ENCODE results near the gene RAB33B.
A peak's percentile ranks its signal among the peaks of the same experiment; 100 is the strongest.

The RAB33B gene

DNA sequence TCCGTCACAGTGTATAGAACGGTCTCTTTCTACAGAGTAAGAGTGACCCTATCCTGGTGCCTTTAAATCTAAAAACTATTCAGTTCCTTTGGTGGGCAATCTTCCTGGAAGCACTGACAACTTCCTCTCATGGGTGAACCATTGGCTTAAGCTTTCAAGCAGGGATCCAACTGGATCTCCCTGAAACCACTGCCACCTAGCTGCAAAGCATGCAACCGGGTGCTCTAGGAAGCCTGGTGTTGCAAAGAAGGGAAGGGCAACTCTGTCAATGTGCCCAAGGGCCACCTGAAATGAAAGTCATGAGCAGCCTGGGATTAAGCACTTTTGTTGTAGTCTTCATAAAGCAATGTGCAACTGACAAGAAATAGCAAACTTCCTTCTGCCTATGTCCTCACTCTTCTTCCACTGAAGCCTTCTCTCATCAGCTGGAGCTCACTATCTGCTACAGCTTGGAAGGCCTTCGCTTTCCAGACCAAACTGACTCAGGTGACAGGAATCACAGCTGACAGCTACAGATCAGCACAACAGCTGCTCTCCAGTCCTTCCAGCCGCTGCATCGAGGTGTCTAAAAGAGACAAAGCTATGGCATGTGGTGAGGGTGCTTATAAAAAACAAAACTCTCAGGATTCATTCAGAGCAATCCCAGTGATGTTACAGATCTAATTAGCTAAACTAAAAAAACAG, 55.9 kb downstream of the RAB33B start:
- DNase-seq, result no peak

DNA sequence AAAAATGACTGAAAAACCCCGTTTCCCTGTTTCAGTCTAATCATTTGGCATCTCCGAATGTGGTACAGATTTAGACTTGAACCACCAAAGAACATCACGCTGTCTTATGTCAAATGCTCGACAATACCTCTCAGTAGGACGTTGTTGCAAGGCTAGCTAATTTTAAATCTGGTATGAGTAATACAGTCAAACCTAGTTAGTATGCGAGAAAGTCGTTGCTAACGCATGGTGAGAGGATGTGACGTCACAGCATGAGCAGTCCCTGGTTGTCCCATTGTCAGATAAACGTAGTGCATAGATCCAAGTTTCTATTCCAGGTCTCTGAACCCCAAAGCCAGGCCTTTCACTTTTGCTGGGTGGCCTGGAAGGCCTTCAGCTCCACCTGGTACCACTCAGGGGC, 57.4 kb downstream of the RAB33B start:
- no peak for DNase-seq

DNA sequence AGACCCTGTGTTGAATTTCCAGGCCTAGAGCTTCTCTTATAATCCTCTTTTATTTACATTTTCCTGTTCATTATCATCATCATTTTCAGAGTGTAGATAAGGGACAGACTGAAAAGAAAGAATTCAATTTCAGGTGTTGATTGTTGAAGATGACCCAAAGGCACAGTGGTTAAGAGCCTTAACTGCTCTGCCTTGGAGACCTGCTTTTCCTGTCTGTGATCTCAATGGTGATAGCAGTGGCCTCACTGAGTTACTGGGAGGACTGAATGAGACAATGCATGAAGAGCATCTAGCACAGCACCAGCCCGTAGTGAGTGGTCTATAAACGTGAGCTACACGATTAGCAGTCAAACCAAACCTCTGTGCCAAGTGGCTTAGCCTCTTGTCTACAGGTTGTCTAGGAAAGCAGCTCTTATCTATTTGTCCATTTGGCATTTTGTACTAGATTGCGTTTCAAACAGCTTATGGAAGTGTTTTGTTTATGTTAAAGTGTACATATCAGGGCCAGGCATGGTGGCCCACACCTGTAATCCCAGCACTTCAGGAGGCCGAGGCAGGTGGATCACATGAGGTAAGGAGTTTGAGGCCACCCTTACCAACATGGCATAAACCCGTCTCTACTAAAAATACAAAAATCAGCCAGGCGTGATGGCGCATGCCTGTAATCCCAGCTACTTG, 60.6 kb downstream of the RAB33B start:
- DNase-seq, result no peak

DNA sequence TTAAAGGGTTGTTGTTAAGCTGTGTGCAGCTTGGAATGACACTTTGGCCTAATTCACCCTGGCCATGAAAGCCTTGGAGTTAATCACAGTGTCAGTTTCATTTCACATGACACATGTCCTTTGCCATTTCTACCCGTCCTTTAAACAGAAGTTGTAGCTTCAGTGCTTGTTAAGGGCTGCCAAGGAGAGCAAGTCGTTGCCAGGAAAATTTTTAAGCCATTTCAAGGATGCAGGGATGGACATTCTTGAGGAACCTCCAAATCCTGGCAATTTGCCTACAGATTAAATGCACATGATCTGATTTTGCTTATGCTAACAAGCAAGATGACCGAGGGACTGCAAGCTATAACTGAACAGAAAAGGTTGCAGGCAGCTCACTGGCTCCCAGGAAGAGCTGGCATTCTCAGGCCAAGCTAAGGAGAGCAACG, 61.6 kb downstream of the RAB33B start:
- DNase-seq, result no peak

DNA sequence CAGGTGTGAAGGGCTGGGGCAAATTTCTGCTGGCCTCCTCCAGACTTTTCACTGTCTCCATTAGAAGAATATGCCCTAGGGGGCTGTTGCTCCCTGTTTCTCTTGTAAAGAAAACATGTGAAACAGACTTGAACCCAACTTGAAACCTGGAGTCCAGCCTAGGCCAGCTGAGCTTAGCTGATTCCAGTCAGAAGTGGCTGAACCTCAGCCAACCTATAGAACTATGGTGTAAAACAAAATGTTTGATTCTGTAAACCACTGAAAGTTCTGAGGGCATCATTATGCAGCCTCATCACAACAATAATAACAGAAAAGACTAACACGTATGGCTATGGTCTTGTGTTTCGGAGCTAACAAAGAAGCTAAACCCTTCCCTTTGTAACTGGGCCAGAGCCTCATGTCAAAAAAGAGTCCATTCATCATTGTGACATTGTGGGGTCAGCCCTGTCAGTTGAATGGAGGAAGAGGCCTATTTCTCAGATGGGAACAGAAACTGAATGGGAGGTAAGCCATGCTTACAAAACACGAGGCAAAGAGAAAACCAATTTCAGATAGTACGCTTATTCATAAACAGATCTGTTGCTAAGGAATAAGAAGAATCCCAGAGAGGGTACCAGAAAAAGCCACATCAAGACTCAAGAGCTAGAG, 68.0 kb downstream of the RAB33B start:
- no peak for DNase-seq

DNA sequence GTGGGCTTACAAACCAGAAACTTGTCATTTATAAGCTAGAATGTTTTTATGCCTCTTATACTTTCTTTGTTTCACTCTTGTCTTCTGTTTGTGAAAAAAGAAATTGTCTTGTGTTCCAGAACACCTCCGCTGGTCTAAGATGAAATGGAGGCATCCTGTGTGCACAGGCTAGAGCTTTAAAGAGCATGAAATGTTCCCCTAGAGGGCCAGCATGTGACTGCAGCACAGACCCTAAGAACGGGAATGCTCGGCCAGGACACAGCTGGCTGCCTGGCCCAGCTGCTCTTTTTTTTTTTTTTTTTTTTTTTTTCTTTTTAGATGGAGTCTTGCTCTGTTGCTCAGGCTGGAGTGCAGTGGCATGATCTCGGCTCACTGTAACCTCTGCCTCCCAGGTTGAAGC, 68.5 kb downstream of the RAB33B start:
- DNase-seq, result no peak

DNA sequence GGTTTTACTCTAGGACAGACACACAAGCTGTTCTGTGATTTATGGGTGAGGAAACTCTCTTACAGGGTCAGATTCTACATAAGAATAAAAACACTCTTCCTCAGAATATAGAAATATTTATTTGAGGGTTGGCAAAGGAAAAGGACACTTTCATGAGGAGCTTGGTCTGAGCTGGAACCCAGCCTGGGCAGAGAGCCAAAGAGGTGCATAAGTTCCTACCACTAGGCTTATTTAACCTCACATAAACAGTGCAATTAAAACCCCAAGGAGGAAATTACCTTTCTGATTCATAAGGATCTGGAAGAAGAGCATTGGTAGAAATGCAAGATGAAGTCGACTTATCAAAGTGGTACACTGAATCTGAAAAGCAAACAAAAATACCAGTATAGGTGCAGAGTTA, 69.2 kb downstream of the RAB33B start:
- DNase-seq, result no peak

DNA sequence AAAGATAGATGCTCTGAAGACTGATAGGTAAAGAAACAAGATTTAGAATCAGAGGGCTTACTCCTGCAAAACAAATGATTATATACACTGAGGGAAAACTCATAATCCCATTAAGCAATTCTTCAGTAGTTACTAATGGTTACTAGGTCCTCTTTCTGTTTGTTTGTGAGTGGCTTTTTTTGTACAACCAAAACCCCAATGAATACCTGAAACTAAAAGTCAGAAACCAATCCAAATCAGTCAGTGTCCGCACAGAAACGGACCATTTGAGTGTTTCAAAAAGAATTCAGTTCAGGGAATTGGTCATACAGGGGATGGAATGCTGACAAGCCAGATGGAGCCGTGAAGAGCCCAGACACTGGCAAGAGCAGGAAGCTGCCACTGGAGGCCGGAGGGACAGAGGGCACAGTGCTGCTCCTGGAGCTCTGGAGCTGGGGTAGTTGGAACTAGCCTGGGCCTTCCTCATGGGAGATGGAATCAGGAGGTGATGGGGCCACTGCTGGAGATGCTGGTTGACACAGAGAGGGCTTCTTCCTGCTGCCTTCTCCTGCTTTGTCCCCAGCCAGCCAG, 70.2 kb downstream of the RAB33B start:
- DNase-seq, result peak; percentile 13

DNA sequence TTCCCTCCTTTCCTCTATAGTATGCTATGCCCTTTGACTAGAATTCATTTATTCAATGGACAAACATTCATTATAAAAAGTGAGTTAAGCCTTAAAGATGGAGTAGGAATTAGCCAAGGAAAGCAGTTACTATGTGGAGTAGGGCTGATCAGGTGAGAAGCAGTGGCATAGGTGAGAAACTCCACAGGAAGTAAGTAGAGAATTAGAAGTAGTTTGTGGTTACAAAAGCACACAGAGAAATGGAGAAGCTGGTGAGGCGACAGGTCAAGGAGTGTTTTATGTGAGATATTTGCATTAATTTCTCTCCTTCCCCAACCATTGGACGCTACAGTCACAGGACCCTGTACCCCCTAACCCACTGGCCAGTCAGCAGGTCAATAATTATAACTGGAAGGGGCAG, 71.5 kb downstream of the RAB33B start:
- no peak for DNase-seq

Measured in EL (cell line).